Activated B cell treated with CpG ODN at 0.5 μM for 24 hours (primary cell): Measurements from ENCODE around the gene PLEKHG1. TPM values are rescaled to one million over a fixed set of nuclear protein-coding genes. Genes with fewer than 3 reads are reported as not detected.

Source experiments
- ATAC-seq: fragments of 200-7000 bp; cut with Tn5 transposase; one replicate; pipeline ENCODE4 v1.10.0; 2021; ENCODE audit warnings: low read depth, mild to moderate bottlenecking, moderate library complexity
- CTCF ChIA-PET: fragments of 350-600 bp; sonication (Branson Sonifier 250); formaldehyde crosslinking; loops from one replicate; lab custom pipeline; 2021; ENCODE audit warnings: antibody characterized with exemption; lab: Charles Lee
- POLR2A ChIA-PET: fragments of 350-600 bp; sonication (Branson Sonifier 250); formaldehyde crosslinking; loops from one replicate; lab custom pipeline; 2021; ENCODE audit warnings: antibody characterized with exemption; lab: Charles Lee
- DNase-seq: peaks from one replicate; pipeline ENCODE4 v3.0.0; 2022
- H3K27ac Mint-ChIP-seq: one replicate; pipeline ENCODE4 v1.8.0; 2020; ENCODE audit warnings: mixed read lengths
- H3K27me3 Mint-ChIP-seq: one replicate; pipeline ENCODE4 v1.8.0; 2021; ENCODE audit warnings: mixed read lengths
- H3K36me3 Mint-ChIP-seq: one replicate; pipeline ENCODE4 v1.8.0; 2021; ENCODE audit warnings: low read depth, mixed read lengths
- H3K4me1 Mint-ChIP-seq: one replicate; pipeline ENCODE4 v1.8.0; 2021; ENCODE audit warnings: mixed read lengths
- H3K4me3 Mint-ChIP-seq: one replicate; pipeline ENCODE4 v1.8.0; 2020; ENCODE audit warnings: mild to moderate bottlenecking, mixed read lengths
- H3K9me3 Mint-ChIP-seq: one replicate; pipeline ENCODE4 v1.8.0; 2020; ENCODE audit warnings: mixed read lengths
- intact Hi-C: fragments of 100-400 bp; cut with micrococcal nuclease; formaldehyde crosslinking; loops from one replicate; pipeline ENCODE4 v1.15.1; 2024
- total RNA-seq: library from RNA; stranded (reverse); gene quantifications from 2 replicates; pipeline ENCODE4 v1.2.3, GENCODE V29; 2022
- TF ChIP-seq, protein P1 (sequence below): fragments of 200-600 bp; IDR thresholded peaks from one replicate; pipeline ENCODE4 v1.8.0; 2022; ENCODE audit warnings: antibody characterized with exemption, mild to moderate bottlenecking

Gene PLEKHG1
- total RNA-seq: 199 and 219 TPM in 2 replicates

DNA sequence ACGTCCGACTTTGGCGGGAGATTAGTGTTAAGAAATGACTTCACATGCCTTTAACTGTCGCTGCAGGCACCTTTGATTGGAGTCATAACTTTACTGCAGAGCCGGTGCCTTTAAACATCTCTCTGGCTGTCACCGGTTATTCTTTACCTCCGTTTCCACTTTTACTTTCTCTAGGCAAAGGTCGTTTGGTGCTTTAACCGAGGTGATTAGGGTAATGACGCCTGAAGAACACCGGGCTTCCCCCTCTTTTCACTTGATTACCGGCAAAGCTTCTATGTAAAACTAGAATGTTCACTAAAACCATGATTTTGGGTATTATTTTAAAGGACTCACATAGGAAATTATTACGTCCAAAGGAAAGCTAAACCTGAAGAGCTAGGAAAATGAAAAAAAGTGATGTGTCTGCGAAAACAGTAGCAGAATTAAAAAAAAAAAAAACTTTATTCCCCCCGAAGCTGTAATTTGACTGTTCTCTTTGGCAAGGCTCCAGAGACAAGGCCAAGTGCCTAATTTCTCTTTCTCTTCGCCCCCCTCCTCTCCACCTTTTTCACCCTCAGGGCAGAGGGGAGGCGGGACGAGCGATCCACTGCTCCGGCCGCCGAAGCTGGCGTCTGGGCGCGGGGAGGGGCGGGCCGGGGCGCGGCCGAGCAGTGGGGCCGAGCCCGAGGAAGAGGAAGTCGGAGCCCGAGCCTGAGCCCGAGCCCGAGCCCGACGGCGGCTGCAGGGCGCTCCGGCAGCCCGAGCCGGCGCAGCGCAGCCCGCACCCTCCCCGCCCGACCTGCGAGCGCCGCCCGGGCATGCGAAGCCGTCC lies at the start of gene PLEKHG1:
PLEKHG1 (plus strand) TSS at position 687 of the 811 bp plus-strand sequence. CDS start 133,797 bp downstream, outside the sequence.
- TF ChIP-seq, protein P1, sequence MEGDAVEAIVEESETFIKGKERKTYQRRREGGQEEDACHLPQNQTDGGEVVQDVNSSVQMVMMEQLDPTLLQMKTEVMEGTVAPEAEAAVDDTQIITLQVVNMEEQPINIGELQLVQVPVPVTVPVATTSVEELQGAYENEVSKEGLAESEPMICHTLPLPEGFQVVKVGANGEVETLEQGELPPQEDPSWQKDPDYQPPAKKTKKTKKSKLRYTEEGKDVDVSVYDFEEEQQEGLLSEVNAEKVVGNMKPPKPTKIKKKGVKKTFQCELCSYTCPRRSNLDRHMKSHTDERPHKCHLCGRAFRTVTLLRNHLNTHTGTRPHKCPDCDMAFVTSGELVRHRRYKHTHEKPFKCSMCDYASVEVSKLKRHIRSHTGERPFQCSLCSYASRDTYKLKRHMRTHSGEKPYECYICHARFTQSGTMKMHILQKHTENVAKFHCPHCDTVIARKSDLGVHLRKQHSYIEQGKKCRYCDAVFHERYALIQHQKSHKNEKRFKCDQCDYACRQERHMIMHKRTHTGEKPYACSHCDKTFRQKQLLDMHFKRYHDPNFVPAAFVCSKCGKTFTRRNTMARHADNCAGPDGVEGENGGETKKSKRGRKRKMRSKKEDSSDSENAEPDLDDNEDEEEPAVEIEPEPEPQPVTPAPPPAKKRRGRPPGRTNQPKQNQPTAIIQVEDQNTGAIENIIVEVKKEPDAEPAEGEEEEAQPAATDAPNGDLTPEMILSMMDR: no peak
- CTCF ChIA-PET: interaction anchor here (0.8 to 5.3 kb wide), 15 partner anchors 10 to 216 kb away, joined by 3 to 55 read pairs (median 9); no protein-coding TSS in a partner anchor
- POLR2A ChIA-PET: interaction anchor here (0.5 to 9.8 kb wide), 36 partner anchors 10 to 1554 kb away, joined by 3 to 537 read pairs (median 7); no protein-coding TSS in a partner anchor
- Mint-ChIP-seq H3K4me3 (peak within 1 kb of the TSS; percentile 98), H3K27ac (peak within 1 kb of the TSS; percentile 97), H3K4me1 (peaks cover 57% of the 10 kb centered on the region), H3K9me3 (no peaks in the 10 kb centered on the region), H3K27me3 (no peaks in the 10 kb centered on the region), H3K36me3 (peaks cover 22% of the 10 kb centered on the region)
- intact Hi-C loops: loop anchor here (1.0 to 5.0 kb wide), 9 partner anchors 24 to 215 kb away; no protein-coding TSS in a partner anchor
- DNase-seq: peak; percentile 76
- peak; percentile 75 for ATAC-seq

DNA sequence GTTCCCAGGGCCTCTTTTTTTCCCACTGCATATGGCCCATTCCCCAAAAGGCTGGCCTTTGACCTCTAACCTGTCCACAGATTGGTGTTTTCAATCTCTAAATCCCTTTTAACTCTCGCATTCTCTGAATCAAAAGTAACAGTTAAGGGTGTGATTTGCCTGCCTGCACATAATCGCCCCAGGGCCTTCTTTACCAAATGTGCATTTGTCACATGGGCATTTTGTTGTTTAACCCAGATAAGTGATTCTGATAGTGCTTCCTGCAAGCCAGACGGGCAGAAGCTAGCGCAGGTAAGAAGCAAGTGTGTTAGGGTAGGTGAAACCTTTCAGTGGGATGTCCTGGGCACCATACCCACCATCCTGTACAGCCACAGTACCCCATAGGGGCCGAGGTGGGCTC lies 49.4 kb upstream of the PLEKHG1 start:
- Mint-ChIP-seq H3K27me3 (peaks cover 15% of the 10 kb centered on the region), H3K4me3 (no peak overlapping the region), H3K4me1 (no peaks in the 10 kb centered on the region), H3K27ac (no peak overlapping the region), H3K36me3 (no peaks in the 10 kb centered on the region), H3K9me3 (no peaks in the 10 kb centered on the region)
- no peak for DNase-seq
- no peak for ATAC-seq
- CTCF ChIA-PET: no interaction called here
- POLR2A ChIA-PET: no interaction called here
- intact Hi-C loops: no loop called here
- TF ChIP-seq, protein P1: no peak

DNA sequence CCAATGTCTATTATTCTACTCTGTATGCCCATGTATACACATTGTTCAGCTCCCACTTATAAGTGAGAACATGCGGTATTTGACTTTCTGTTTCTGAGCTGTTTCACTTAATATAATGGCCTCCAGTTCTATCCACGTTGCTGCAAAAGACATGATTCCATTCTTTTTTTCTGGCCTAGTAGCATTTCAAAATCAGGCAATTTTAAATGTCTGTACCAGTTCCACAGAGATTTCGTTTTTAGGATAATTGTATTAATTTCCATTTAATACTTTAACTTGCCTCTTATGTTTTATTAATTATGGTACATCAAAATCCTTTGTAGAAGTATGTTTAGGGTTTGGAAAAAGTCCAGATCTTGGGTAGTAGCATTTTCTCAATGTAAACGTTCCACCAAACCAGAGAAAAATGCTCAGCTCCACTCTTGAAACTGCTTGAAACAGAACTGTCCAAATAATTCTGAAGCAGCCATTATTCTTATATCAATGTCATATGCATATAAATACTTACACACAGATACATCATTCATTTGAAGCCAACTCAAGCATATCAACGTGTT lies 42.6 kb upstream of the PLEKHG1 start:
- intact Hi-C loops: no loop called here
- no peak overlapping the region for H3K4me3 Mint-ChIP-seq
- TF ChIP-seq, protein P1: no peak

DNA sequence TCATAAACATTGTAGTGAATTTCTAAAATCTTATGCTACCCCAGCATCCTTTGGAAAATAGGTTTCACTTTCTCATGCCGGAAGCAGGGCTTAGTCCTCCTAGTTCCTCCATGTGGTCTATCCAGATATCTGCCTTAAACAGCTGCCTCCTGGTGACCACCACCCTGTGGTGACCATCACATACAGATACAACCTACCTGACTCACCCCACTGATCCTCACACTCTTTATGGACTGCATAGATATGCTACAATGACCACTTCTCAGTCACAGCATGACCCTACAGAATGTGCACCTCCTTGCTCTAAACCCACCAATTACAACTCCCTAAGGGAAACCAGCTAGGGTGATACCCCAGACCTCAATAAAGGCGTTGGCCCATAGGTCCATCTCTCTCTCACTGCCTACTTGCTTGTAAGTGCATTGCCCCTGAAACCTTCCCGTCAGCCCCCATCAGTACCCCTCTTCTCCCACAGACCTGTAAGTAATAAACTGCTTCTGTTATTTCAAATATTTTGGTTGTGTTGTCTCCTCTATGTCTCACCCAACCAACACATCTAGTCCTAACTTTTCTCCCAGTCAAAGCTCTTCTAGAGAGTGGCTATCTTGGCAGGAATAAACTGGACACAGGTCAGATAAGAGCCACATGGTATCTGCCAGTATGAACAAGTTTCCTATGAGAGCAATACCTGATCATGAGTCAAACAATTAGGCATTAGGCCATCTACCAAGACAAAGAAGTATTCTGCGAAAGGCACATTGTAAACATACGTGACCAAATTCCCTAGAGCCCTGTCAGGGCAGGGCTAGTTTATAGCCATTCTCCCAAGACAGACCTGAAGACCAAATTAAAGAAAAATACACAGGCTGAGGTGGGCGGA lies 39.4 kb upstream of the PLEKHG1 start:
- no peak for DNase-seq
- ChIA-PET POLR2A (no interaction called here), CTCF (no interaction called here)
- Mint-ChIP-seq H3K4me3 (no peak overlapping the region), H3K4me1 (no peaks in the 10 kb centered on the region), H3K27ac (no peak overlapping the region), H3K9me3 (peaks cover 10% of the 10 kb centered on the region), H3K36me3 (no peaks in the 10 kb centered on the region), H3K27me3 (peaks cover 23% of the 10 kb centered on the region)
- intact Hi-C loops: no loop called here
- TF ChIP-seq, protein P1: no peak
- ATAC-seq: no peak

More for the DNA sequence above, 42.6 kb upstream of the PLEKHG1 start:
- Mint-ChIP-seq H3K9me3 (peaks cover 10% of the 10 kb centered on the region), H3K4me1 (no peaks in the 10 kb centered on the region), H3K36me3 (no peaks in the 10 kb centered on the region), H3K27me3 (peaks cover 25% of the 10 kb centered on the region), H3K27ac (no peak overlapping the region)
- CTCF ChIA-PET: no interaction called here
- ATAC-seq: no peak
- DNase-seq: no peak
- POLR2A ChIA-PET: no interaction called here
